Calu3 (cell line): Measurements from ENCODE around the gene LAMA5. TPM values are rescaled to one million over a fixed set of nuclear protein-coding genes. Genes with fewer than 3 reads are reported as not detected.

Experiments
- BruUV-seq: library from RNA; stranded (reverse); fragments of 400-500 nt; replicated peaks from 2 replicates; lab custom pipeline; 2021; lab: Mats Ljungman, UMichigan
- CTCF ChIA-PET: fragments of 300-600 bp; sonication (Branson Sonifier 250); formaldehyde crosslinking; loops from one replicate; lab custom pipeline; 2022; ENCODE audit warnings: antibody characterized with exemption; lab: Charles Lee
- DNase-seq: peaks from one replicate; pipeline ENCODE4 v3.0.0; 2022
- H3K27ac Mint-ChIP-seq: one replicate; pipeline ENCODE4 v1.8.0; 2022; ENCODE audit warnings: mixed read lengths; ENCODE audit not compliant: unreplicated experiment
- H3K27me3 Mint-ChIP-seq: one replicate; pipeline ENCODE4 v1.8.0; 2022; ENCODE audit warnings: mixed read lengths; ENCODE audit not compliant: unreplicated experiment
- H3K36me3 Mint-ChIP-seq: one replicate; pipeline ENCODE4 v1.8.0; 2022; ENCODE audit warnings: mild to moderate bottlenecking, moderate library complexity, mixed read lengths; ENCODE audit not compliant: insufficient read depth, unreplicated experiment
- H3K4me1 Mint-ChIP-seq: one replicate; pipeline ENCODE4 v1.8.0; 2022; ENCODE audit warnings: mild to moderate bottlenecking, low read depth, mixed read lengths; ENCODE audit not compliant: unreplicated experiment
- H3K4me3 Mint-ChIP-seq: one replicate; pipeline ENCODE4 v1.8.0; 2022; ENCODE audit warnings: mild to moderate bottlenecking, low read depth, moderate library complexity, mixed read lengths; ENCODE audit not compliant: unreplicated experiment
- H3K9me3 Mint-ChIP-seq: one replicate; pipeline ENCODE4 v1.8.0; 2022; ENCODE audit warnings: low read depth, mixed read lengths; ENCODE audit not compliant: unreplicated experiment
- intact Hi-C: fragments of 100-400 bp; cut with micrococcal nuclease; formaldehyde crosslinking; loops from one replicate; pipeline ENCODE4 v1.10.0; 2022; ENCODE audit not compliant: unreplicated experiment
- total RNA-seq: library from RNA; stranded (reverse); gene quantifications from 2 replicates; pipeline ENCODE4 v1.2.3, GENCODE V29; 2022
- TF ChIP-seq, protein P1 (sequence below): fragments of 200-600 bp; IDR thresholded peaks from one replicate; pipeline ENCODE4 v1.8.0; 2022; ENCODE audit warnings: antibody characterized with exemption; ENCODE audit not compliant: unreplicated experiment

LAMA5 gene
- total RNA-seq, 1 experiment from 2014 or later: 763 TPM

DNA sequence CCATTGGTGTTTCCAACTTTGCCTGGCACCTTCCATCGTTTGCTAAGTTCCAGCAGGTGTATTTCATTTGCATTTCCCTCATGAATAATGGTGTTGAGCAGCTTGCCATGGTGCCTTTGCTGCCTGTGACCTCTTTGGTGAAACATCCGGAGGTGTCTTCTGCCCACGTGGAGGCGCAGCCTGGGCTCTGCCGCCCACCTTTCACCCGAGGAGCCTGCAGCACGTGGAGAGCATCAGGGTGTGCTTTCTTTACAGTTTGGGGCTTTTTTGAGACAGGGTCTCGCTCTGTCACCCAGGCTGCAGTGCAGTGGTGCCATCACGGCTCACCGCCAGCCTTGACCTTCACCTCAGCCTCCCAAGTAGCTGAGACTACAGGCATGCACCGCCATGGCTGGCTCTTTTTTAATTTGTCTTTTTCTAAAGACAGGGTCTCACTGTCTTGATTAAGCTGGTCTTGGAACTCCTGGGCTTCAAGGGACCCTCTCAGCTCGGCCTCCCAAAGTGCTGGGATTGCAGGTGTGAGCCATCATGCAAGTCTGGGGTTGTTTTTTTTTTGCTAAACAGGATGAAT lies 67.4 kb downstream of the LAMA5 start:
- Mint-ChIP-seq H3K36me3 (peaks cover 87% of the 10 kb centered on the region), H3K27me3 (no peaks in the 10 kb centered on the region), H3K4me3 (no peak overlapping the region), H3K4me1 (peaks cover 10% of the 10 kb centered on the region), H3K27ac (no peak overlapping the region), H3K9me3 (no peaks in the 10 kb centered on the region)
- CTCF ChIA-PET: interaction anchor here (0.7 to 2.4 kb wide), 3 partner anchors 65 to 83 kb away, joined by 7 to 17 read pairs (median 14); no protein-coding TSS in a partner anchor
- TF ChIP-seq, protein P1, sequence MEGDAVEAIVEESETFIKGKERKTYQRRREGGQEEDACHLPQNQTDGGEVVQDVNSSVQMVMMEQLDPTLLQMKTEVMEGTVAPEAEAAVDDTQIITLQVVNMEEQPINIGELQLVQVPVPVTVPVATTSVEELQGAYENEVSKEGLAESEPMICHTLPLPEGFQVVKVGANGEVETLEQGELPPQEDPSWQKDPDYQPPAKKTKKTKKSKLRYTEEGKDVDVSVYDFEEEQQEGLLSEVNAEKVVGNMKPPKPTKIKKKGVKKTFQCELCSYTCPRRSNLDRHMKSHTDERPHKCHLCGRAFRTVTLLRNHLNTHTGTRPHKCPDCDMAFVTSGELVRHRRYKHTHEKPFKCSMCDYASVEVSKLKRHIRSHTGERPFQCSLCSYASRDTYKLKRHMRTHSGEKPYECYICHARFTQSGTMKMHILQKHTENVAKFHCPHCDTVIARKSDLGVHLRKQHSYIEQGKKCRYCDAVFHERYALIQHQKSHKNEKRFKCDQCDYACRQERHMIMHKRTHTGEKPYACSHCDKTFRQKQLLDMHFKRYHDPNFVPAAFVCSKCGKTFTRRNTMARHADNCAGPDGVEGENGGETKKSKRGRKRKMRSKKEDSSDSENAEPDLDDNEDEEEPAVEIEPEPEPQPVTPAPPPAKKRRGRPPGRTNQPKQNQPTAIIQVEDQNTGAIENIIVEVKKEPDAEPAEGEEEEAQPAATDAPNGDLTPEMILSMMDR: no peak
- no TSS peak for BruUV-seq
- intact Hi-C loops: loop anchor here (10.0 kb wide), 1 partner anchor 185 kb away; no protein-coding TSS in a partner anchor
- no peak for DNase-seq

DNA sequence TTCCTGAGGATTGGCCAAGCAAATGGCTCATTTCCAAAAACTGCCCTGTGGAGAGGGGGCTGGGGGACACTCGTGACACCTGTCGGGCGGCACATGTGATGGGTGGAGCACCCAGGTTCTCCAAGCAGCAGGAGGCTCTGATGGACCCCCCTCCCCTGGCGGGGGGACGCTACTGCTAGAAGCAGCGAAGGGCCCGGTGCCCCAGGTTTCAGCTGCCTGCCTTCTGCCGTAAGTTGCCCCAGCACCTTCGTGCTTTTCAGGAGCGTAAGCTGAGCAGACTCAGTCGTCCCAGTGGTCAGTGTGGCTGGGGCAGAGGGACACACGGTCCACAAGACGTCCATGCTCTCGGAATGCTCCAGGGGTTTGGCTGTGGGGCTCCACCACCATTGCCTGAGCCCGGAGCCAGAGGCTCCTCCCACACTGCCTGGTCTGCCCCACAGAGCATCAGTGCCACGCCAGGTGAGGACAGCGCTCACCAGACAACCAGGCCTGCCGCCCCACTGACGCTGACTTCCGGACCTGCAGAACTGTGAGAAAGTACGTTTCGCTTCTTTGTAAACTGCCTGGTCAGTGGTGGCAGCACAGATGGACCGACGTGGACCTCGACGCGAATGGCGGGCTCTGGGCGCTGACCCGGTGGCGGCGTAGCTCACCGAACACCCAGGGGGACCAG lies 68.4 kb downstream of the LAMA5 start:
- intact Hi-C loops: no loop called here
- CTCF ChIA-PET: interaction anchor here (0.8 kb wide), 1 partner anchor 66 kb away, joined by 14 read pairs; no protein-coding TSS in a partner anchor
- peaks cover 87% of the 10 kb centered on the region for H3K36me3 Mint-ChIP-seq
- no TSS peak for BruUV-seq
- no peaks in the 10 kb centered on the region for H3K4me1 Mint-ChIP-seq
- H3K4me3 Mint-ChIP-seq: no peak overlapping the region
- no peaks in the 10 kb centered on the region for H3K9me3 Mint-ChIP-seq
- TF ChIP-seq, protein P1: no peak
- H3K27ac Mint-ChIP-seq: no peak overlapping the region
- DNase-seq: no peak
- H3K27me3 Mint-ChIP-seq: no peaks in the 10 kb centered on the region

DNA sequence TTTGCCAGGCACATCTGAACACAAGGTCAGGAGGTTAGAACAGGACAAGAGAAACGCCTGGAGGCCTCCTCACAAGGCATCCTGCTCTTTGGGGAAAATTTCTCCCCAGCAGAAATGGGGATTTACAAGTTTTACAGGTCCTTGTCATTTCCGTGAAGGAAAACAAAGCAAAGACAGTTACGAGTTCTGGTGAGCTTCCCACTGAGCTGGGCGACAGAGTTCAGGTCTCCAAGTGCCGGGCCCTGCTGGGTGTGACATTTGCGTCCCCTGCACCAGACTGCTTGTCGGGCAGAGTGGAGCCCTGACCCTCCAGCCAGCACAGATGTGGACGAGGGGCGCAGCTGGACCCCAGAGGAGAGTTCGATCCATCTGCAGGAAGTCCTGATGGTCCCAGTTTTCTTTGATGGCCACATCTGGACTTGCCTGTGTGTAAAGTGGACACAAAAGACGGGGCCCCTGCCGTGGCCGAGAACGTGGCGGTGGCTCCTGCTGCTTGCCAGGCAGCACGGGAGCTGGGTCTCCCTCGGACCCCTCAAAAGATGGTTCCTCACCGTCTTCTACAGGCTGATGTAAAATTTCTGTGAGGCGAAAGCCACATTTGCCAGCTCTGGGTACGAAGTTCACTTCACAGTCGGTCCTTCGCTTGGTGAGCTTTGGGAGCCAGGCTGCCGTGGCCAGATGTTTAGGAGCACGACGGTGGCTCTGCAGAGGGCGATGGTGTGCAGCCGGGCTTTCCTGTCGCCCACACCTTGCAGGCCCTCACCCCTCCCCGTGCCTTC lies 69.5 kb downstream of the LAMA5 start:
- Mint-ChIP-seq H3K27ac (no peak overlapping the region), H3K9me3 (no peaks in the 10 kb centered on the region), H3K4me1 (no peaks in the 10 kb centered on the region), H3K36me3 (peaks cover 87% of the 10 kb centered on the region), H3K4me3 (no peak overlapping the region), H3K27me3 (no peaks in the 10 kb centered on the region)
- intact Hi-C loops: no loop called here
- BruUV-seq: no TSS peak
- TF ChIP-seq, protein P1: no peak
- no peak for DNase-seq
- CTCF ChIA-PET: interaction anchor here (0.6 kb wide), 1 partner anchor 82 kb away, joined by 4 read pairs; no protein-coding TSS in a partner anchor

DNA sequence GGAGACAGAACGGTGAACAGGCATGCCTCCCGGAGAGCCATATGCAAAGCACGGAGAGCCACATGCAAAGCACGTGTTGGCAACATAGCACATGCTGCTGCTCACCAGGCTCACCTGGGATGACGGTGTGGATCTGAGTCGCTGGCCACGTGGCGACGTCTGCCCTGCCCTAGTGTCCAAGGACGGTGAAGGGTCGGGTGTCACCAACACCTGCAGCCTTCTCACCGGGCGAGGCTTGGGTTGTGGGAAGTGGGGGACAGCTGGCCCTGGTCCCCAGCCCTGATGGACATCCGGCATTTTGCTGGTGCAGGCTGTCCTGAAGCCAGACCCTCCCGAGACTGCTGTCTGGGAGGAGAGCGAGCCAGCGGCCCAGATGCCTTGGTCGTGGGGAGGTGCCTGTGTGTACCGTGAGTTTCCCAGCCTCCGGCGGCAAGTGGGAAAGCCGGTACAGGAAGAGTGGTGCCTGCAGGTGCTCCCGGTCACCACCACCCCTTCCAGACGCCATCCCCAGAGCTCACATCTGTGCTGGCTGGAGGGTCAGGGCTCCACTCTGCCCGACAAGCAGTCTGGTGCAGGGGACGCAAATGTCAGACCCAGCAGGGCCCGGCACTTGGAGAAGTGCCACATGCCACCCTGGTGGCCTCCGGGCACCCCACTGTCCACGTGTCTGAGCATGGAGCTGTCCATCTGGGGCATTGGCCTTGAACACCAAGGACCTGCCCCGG lies 70.2 kb downstream of the LAMA5 start:
- BruUV-seq: no TSS peak
- Mint-ChIP-seq H3K27me3 (no peaks in the 10 kb centered on the region), H3K9me3 (no peaks in the 10 kb centered on the region), H3K4me3 (no peak overlapping the region), H3K27ac (no peak overlapping the region), H3K36me3 (peaks cover 87% of the 10 kb centered on the region), H3K4me1 (no peaks in the 10 kb centered on the region)
- intact Hi-C loops: no loop called here
- CTCF ChIA-PET: interaction anchor here (0.6 to 1.3 kb wide), 2 partner anchors 83 to 86 kb away, joined by 4 read pairs; no protein-coding TSS in a partner anchor
- DNase-seq: no peak
- TF ChIP-seq, protein P1: no peak
